Stimulated activated memory B cell treated with anti-CD40 and anti-IgM and Interleukin-4, amounts not matched to agents 10 μg/mL and 1 μg/mL and 100 μg/mL, for 72 hours (primary cell): ENCODE measurements around the gene CCDC82.

Experiments used
- ATAC-seq: fragments of 150-1000 bp; cut with Tn5 transposase; 2 replicates; pipeline ENCODE4 v1.10.0; 2021
- H3K27ac Mint-ChIP-seq: one replicate; pipeline ENCODE4 v1.8.0; 2022; ENCODE audit warnings: mild to moderate bottlenecking, mixed read lengths
- H3K27me3 Mint-ChIP-seq: one replicate; pipeline ENCODE4 v1.8.0; 2022; ENCODE audit warnings: mixed read lengths
- H3K36me3 Mint-ChIP-seq: one replicate; pipeline ENCODE4 v1.8.0; 2022; ENCODE audit warnings: mixed read lengths
- H3K4me1 Mint-ChIP-seq: one replicate; pipeline ENCODE4 v1.8.0; 2022; ENCODE audit warnings: mixed read lengths
- H3K4me3 Mint-ChIP-seq: one replicate; pipeline ENCODE4 v1.8.0; 2022; ENCODE audit warnings: mild to moderate bottlenecking, moderate library complexity, mixed read lengths
- H3K9me3 Mint-ChIP-seq: one replicate; pipeline ENCODE4 v1.8.0; 2022; ENCODE audit warnings: mixed read lengths

Gene CCDC82

DNA sequence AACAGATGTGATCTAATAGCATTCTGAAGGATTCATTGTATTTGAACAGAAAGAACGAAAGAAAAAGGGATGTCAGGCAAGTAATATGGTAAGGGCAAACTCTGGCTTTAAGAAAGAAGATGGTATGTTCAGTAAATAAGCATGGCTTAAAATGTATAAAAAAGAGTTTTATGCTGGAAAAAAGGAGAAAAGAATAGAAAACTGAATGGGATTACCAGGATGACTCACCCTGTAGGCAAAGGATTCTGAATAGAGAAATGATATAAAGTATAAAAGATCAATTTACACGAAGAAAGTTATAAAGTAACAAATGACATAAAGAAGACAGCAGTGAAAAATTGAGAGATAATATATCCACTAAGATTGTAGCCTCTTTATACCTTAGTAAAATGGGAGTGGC, 4.5 kb downstream of the CCDC82 start:
- Mint-ChIP-seq H3K4me1 (peaks cover 30% of the 10 kb centered on the region), H3K9me3 (no peaks in the 10 kb centered on the region), H3K27me3 (no peaks in the 10 kb centered on the region), H3K4me3 (no peak overlapping the region), H3K27ac (no peak overlapping the region), H3K36me3 (peaks cover 29% of the 10 kb centered on the region)
- ATAC-seq: no peak

DNA sequence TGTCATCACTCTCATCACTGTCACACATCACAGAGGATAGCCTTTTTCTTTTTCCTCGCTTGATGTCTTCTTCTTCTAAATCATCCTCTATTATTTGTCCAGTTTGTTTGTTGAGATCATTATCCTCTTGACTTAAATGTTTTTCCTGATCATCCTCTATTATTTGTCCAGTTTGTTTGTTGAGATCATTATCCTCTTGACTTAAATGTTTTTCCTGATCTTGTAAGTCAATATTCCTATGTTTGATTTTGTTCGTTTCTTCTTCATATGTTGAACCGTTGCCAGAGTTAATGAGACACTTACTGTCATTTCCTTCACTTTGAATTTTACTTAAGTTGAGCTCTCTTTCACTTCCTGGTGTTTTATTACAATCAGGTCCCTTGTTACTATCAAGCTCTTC, 5.6 kb downstream of the CCDC82 start:
- Mint-ChIP-seq H3K27me3 (no peaks in the 10 kb centered on the region), H3K36me3 (peaks cover 36% of the 10 kb centered on the region), H3K27ac (no peak overlapping the region), H3K4me1 (peaks cover 34% of the 10 kb centered on the region), H3K9me3 (no peaks in the 10 kb centered on the region), H3K4me3 (no peak overlapping the region)
- ATAC-seq: no peak

- Mint-ChIP-seq H3K4me3 (no peak overlapping the region), H3K36me3 (peaks cover 49% of the 10 kb centered on the region), H3K27ac (no peak overlapping the region), H3K4me1 (peaks cover 12% of the 10 kb centered on the region), H3K27me3 (no peaks in the 10 kb centered on the region), H3K9me3 (no peaks in the 10 kb centered on the region)
- ATAC-seq: no peak
Measured at GRCh38 chr11:96376796-96377195, 12.9 kb downstream of the CCDC82 start.

DNA sequence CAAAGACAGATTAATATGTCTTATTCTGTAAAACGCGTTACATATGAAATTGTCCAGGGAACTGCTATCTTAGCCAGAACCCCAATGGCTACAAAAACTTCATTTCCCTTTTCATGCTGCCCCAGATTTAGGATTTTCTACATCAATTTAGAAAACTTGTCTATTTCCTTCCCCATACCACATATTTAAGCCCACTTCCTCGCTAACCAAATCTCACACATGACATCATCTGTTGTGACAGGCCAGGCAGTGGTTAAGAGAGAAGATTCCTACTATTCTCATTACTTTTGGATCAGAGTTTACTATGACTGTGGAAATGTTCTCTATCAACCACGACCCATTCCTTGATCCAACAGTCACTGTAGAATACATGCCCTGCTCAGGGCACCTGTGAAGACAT, 15.9 kb downstream of the CCDC82 start:
- Mint-ChIP-seq H3K36me3 (peaks cover 50% of the 10 kb centered on the region), H3K27ac (no peak overlapping the region), H3K9me3 (no peaks in the 10 kb centered on the region), H3K27me3 (no peaks in the 10 kb centered on the region), H3K4me3 (no peak overlapping the region), H3K4me1 (peaks cover 5% of the 10 kb centered on the region)
- no peak for ATAC-seq

DNA sequence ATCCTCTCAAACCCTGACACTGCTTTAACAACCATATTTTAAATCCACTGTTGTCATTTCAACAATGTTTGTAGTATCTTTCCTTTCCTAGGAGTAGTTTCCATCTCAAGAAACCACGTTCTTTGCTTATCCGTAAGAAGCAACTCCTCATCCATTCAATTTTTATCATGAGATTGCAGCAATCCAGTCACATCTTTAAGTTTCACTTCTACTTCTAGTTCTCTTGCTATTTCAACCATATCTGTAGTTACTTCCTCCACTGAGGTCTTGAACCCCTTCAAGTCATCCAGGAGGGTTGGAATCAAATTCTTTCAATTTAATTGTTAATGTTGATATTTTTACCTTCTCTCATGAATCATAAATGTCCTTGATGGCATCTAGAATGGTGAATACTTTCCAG, 22.4 kb downstream of the CCDC82 start:
- H3K27ac Mint-ChIP-seq: no peak overlapping the region
- no peaks in the 10 kb centered on the region for H3K9me3 Mint-ChIP-seq
- no peak overlapping the region for H3K4me3 Mint-ChIP-seq
- H3K4me1 Mint-ChIP-seq: peaks cover 7% of the 10 kb centered on the region
- H3K36me3 Mint-ChIP-seq: peaks cover 40% of the 10 kb centered on the region
- H3K27me3 Mint-ChIP-seq: no peaks in the 10 kb centered on the region
- ATAC-seq: no peak

- Mint-ChIP-seq H3K27ac (no peak overlapping the region), H3K36me3 (peaks cover 34% of the 10 kb centered on the region), H3K4me3 (no peak overlapping the region), H3K4me1 (peaks cover 7% of the 10 kb centered on the region), H3K9me3 (no peaks in the 10 kb centered on the region), H3K27me3 (no peaks in the 10 kb centered on the region)
- ATAC-seq: no peak
Measured at GRCh38 chr11:96366024-96366423, 23.7 kb downstream of the CCDC82 start.

DNA sequence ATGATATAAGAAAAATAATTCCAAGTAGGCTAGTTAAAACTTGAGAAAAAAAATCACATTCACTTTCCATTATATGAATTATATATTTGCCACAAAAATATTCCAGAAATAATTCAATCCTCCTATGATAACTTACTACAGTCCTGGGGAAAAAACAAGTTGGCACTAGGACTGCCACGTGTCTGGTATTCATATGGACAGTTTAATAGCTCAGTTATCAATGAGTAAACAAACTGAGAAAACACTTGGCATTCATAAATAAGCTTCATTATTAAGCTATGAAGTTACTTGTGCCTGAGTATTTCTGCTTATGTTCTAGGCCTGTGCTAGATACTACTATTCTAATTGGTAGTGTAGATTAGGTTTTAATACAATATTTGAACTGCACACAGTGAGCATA, 24.2 kb downstream of the CCDC82 start:
- no peaks in the 10 kb centered on the region for H3K9me3 Mint-ChIP-seq
- H3K4me3 Mint-ChIP-seq: no peak overlapping the region
- no peak overlapping the region for H3K27ac Mint-ChIP-seq
- ATAC-seq: no peak
- H3K4me1 Mint-ChIP-seq: peaks cover 7% of the 10 kb centered on the region
- H3K27me3 Mint-ChIP-seq: no peaks in the 10 kb centered on the region
- peaks cover 29% of the 10 kb centered on the region for H3K36me3 Mint-ChIP-seq

DNA sequence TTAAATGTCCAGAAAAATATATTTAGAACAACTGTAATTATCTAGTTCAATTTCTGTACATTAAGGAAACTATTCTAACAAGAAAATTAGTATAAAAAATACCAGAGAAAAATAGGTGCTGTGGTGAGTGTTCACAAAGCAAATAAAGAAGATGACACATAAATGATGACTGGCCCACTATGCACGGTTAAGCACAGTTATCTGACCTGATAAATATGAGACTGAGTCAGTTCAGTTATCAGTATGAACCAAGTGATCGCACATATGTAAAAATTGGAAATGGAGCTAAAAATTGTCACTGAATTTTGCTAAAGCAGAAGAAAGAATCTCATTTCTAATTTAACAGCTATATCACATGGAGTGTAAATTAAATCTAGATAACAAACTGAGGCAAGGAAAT, 27.9 kb downstream of the CCDC82 start:
- Mint-ChIP-seq H3K27me3 (no peaks in the 10 kb centered on the region), H3K9me3 (no peaks in the 10 kb centered on the region), H3K36me3 (peaks cover 30% of the 10 kb centered on the region), H3K4me3 (no peak overlapping the region), H3K27ac (no peak overlapping the region), H3K4me1 (no peaks in the 10 kb centered on the region)
- no peak for ATAC-seq

- ATAC-seq: no peak
- no peaks in the 10 kb centered on the region for H3K4me1 Mint-ChIP-seq
- H3K9me3 Mint-ChIP-seq: no peaks in the 10 kb centered on the region
- no peak overlapping the region for H3K27ac Mint-ChIP-seq
- H3K36me3 Mint-ChIP-seq: peaks cover 54% of the 10 kb centered on the region
- H3K27me3 Mint-ChIP-seq: no peaks in the 10 kb centered on the region
- H3K4me3 Mint-ChIP-seq: no peak overlapping the region
Measured at GRCh38 chr11:96358321-96358720, 31.4 kb downstream of the CCDC82 start.

DNA sequence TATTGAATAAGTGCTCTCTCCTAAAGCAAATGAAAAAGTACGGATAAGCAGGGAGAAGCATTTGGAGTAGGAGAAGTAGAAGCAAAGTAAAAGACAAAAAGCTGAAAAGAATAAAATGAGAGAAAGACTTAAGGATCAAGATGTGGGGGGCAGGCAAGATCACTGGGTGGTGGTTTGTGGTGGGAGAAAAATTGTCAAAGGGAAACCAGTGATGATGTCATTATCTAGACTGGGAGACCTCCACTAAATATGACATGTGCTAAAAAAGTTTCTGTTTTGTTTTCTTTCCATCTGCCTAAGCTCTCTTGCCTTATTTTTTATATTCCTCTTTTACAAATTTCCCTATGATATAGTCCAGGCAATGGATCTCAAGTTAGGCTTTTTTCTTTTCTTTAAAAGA, 31.9 kb downstream of the CCDC82 start:
- no peak overlapping the region for H3K4me3 Mint-ChIP-seq
- no peaks in the 10 kb centered on the region for H3K4me1 Mint-ChIP-seq
- no peak overlapping the region for H3K27ac Mint-ChIP-seq
- H3K36me3 Mint-ChIP-seq: peaks cover 51% of the 10 kb centered on the region
- ATAC-seq: no peak
- H3K27me3 Mint-ChIP-seq: no peaks in the 10 kb centered on the region
- no peaks in the 10 kb centered on the region for H3K9me3 Mint-ChIP-seq

DNA sequence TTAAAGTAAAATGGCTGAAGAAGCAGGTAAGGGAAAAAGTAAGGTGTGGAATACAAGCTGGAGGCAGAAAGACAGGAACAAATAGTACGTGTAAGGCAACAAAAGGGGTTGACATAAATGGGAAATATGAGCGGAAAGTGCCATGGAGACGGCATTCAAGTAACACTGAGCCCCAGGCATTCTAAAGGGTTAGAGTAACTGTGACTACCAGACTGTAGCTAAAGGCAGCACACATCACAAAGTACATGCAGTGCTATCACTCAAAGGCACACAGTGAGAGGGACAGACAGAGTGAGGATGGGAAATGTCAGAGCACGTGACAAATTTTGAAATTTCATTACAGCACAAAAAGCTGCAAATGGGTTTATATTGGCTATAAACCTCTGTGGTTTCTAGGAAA, 32.9 kb downstream of the CCDC82 start:
- ATAC-seq: no peak
- H3K9me3 Mint-ChIP-seq: no peaks in the 10 kb centered on the region
- H3K27ac Mint-ChIP-seq: no peak overlapping the region
- H3K27me3 Mint-ChIP-seq: no peaks in the 10 kb centered on the region
- H3K4me1 Mint-ChIP-seq: no peaks in the 10 kb centered on the region
- no peak overlapping the region for H3K4me3 Mint-ChIP-seq
- H3K36me3 Mint-ChIP-seq: peaks cover 47% of the 10 kb centered on the region

DNA sequence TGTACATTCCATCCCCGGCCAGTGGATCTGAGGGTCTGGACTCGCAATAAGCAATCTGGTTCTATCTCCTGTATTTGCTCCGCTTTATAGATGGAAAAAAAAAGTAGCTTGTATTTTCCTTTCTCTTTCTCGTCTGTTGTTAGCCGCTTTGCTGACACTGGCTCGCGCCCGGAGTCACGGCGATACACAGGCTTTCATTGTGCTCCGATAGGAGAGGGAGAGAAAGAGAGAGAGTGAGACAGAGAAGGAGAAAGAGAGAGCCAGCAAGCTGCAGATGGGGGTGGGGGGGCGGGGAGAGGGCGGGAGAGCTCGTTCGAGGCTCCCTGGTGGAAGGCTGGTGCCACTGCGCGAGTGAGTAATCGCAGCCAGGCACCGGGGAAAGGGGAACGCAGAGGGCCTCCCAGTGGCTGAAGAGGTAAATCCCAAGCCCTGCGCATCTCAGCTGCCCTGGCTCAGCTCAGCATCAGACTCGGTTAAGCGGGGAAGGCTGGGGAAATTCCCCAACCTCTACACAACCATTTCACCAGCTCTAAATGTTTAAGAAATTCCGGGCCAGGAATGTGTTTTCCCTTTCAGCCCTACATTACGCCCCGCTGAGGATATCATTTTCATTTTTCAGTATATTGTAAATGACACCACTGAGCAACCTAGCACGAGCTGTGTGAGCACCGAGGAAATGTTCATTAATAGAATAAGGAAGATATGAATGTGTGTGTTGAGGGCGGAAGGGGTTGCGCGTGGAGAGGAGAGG, 46.6 kb downstream of the CCDC82 start, which contains the start of gene MAML2:
TSS of gene MAML2 (minus strand) at position 235 of the 751 bp plus-strand sequence. CDS start 1,300 bp downstream, outside the sequence.
- no peaks in the 10 kb centered on the region for H3K36me3 Mint-ChIP-seq
- H3K4me1 Mint-ChIP-seq: peaks cover 46% of the 10 kb centered on the region
- H3K27me3 Mint-ChIP-seq: no peaks in the 10 kb centered on the region
- H3K27ac Mint-ChIP-seq: peak within 1 kb of the TSS; percentile 84
- H3K9me3 Mint-ChIP-seq: no peaks in the 10 kb centered on the region
- ATAC-seq: peak; percentile 89
- peak within 1 kb of the TSS; percentile 99 for H3K4me3 Mint-ChIP-seq

DNA sequence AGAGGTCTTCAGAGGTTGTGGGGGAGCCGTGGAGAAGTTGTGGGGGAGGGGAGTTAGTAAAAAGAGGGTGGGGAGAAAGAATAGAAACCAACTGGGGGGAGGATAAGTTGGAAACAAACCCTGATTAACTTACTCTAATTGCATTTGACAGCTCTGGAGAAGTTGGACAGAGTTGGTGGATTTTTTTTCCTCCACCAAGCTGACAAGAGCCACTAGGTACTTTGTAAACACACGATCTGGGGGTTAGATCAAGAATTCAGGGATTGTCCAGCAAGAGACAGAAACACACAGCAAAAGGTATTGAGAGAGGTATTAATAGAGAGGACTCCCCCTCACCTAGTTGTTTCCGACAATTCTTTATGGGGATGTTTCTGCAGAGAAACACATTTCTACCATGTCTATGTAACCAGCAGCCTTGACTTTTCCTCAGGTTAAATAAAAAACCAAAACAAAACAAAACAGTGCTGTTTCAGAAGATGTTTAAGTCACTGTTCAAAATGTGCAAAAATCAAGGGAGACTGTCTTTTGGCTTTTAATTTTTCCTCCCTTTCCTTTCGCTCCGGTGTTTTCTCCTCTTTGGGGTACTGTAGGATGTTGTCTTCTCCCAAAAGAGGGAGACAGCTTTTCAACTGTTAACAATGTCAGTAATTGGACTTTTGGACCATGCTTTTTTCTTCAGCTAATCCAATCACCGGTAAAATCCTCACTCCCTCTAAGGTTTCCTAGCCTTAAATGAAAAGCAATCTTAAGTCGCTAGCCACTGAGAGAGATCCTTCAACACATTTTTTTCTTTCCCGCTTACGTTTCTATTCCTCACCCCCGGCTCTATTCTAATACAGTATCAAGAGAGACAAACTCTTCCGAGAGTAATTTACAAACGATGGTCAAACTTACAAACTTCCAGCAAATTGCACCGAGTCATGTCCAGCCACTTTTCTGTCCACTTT, 47.4 kb downstream of the CCDC82 start:
- Mint-ChIP-seq H3K9me3 (no peaks in the 10 kb centered on the region), H3K27me3 (no peaks in the 10 kb centered on the region), H3K4me3 (peak overlapping the region; percentile 99), H3K27ac (peak overlapping the region; percentile 84), H3K36me3 (no peaks in the 10 kb centered on the region), H3K4me1 (peaks cover 55% of the 10 kb centered on the region)
- ATAC-seq: no peak

GRCh38 chr11:96341211-96342013, 48.3 kb downstream of the CCDC82 start:
- Mint-ChIP-seq H3K9me3 (no peaks in the 10 kb centered on the region), H3K4me3 (peak overlapping the region; percentile 99), H3K27me3 (no peaks in the 10 kb centered on the region), H3K4me1 (peaks cover 64% of the 10 kb centered on the region), H3K27ac (peak overlapping the region; percentile 84), H3K36me3 (no peaks in the 10 kb centered on the region)
- peak; percentile 70 for ATAC-seq

DNA sequence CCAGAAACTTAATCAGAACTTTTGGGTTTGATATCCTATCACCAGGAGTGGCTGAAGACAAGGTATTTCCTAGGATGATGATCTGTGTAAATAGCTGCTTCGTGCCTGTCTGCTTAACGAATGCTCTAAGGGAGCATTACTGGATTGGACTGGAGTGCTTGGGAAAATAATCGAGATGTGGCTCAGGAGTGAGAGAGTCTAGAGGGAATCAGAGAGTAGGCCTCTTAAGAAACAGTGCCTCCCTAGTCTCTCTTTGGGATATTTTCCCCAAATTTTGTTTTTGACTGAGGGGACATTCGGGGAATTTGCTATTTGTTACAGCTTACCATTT, 49.2 kb downstream of the CCDC82 start:
- Mint-ChIP-seq H3K27ac (peak overlapping the region; percentile 84), H3K27me3 (no peaks in the 10 kb centered on the region), H3K36me3 (peaks cover 5% of the 10 kb centered on the region), H3K9me3 (no peaks in the 10 kb centered on the region), H3K4me3 (peak overlapping the region; percentile 99), H3K4me1 (peaks cover 73% of the 10 kb centered on the region)
- no peak for ATAC-seq
